PC-3 (cell line): ENCODE results near the gene WFDC9. TPM values are rescaled to one million over a fixed set of nuclear protein-coding genes. Genes with fewer than 3 reads are reported as not detected.
A peak's percentile ranks its signal among the peaks of the same experiment; 100 is the strongest.

ENCODE experiments used
- ATAC-seq: fragments of 200-7000 bp; cut with Tn5 transposase; 2 replicates; pipeline ENCODE4 v1.9.1; 2020; ENCODE audit warnings: mild to moderate bottlenecking, moderate library complexity
- BruUV-seq: library from RNA; stranded (reverse); fragments of 400-500 nt; replicated peaks from 2 replicates; lab custom pipeline; 2021; lab: Mats Ljungman, UMichigan
- CTCF ChIA-PET: fragments of 300-600 bp; sonication (Branson Sonifier 250); formaldehyde crosslinking; loops from one replicate; lab custom pipeline; 2022; ENCODE audit warnings: antibody characterized with exemption; lab: Charles Lee
- POLR2A ChIA-PET: fragments of 300-600 bp; sonication (Branson Sonifier 250); formaldehyde crosslinking; loops from one replicate; lab custom pipeline; 2022; ENCODE audit warnings: antibody characterized with exemption; ENCODE audit not compliant: unreplicated experiment; lab: Charles Lee
- DNase-seq: peaks from one replicate; pipeline ENCODE4 v3.0.0-alpha.2; 2015
- H2AFZ ChIP-seq: fragments of 300-600 bp; sonication (generic); 2 replicates; pipeline ENCODE4 v1.6.0; 2016; ENCODE audit warnings: antibody characterized with exemption, low read length
- H3F3A ChIP-seq: fragments of 300-600 bp; sonication (generic); one replicate; pipeline ENCODE4 v1.6.0; 2017; ENCODE audit warnings: antibody characterized with exemption, low read length, control low read depth, mild to moderate bottlenecking; ENCODE audit not compliant: unreplicated experiment
- H3K27ac ChIP-seq: fragments of 300-600 bp; sonication (generic); 2 replicates; pipeline ENCODE4 v1.5.1; 2016; ENCODE audit warnings: mild to moderate bottlenecking, low read length
- H3K27me3 ChIP-seq: fragments of 300-600 bp; sonication (generic); 2 replicates; pipeline ENCODE4 v1.6.1; 2016; ENCODE audit warnings: low read length, mixed read lengths
- H3K36me3 ChIP-seq: fragments of 300-600 bp; sonication (generic); 2 replicates; pipeline ENCODE4 v1.6.1; 2016; ENCODE audit warnings: low read depth, mixed run types, low read length, mixed read lengths
- H3K4me1 ChIP-seq: fragments of 300-600 bp; sonication (generic); 2 replicates; pipeline ENCODE4 v1.5.1; 2016; ENCODE audit warnings: low read length; ENCODE audit not compliant: insufficient read depth
- H3K4me2 ChIP-seq: fragments of 300-600 bp; sonication (generic); 2 replicates; pipeline ENCODE4 v1.6.0; 2016; ENCODE audit warnings: low read length
- H3K4me3 ChIP-seq: fragments of 300-600 bp; sonication (generic); 2 replicates; pipeline ENCODE4 v1.5.1; 2016; ENCODE audit warnings: mild to moderate bottlenecking, low read length, mixed read lengths
- H3K79me2 ChIP-seq: fragments of 300-600 bp; sonication (generic); 2 replicates; pipeline ENCODE4 v1.6.1; 2017; ENCODE audit warnings: low read length, mixed read lengths
- H3K9ac ChIP-seq: fragments of 300-600 bp; sonication (generic); 2 replicates; pipeline ENCODE4 v1.6.0; 2016; ENCODE audit warnings: mild to moderate bottlenecking, low read length
- H3K9me2 ChIP-seq: fragments of 300-600 bp; sonication (generic); replicated peaks from 2 replicates; pipeline ENCODE4 v1.6.1; 2016; ENCODE audit warnings: mixed run types, low read length, mixed read lengths
- H3K9me3 ChIP-seq: fragments of 300-600 bp; sonication (generic); 2 replicates; pipeline ENCODE4 v1.6.1; 2016; ENCODE audit warnings: low read length, mixed read lengths
- H4K20me1 ChIP-seq: fragments of 300-600 bp; sonication (generic); 2 replicates; pipeline ENCODE4 v1.6.1; 2016; ENCODE audit warnings: low read length, mixed read lengths
- EZH2 ChIP-seq: fragments of 300-600 bp; sonication (generic); IDR thresholded peaks from one replicate; pipeline ENCODE4 v1.6.1; 2017; ENCODE audit warnings: antibody characterized with exemption, mild to moderate bottlenecking, low read length; ENCODE audit not compliant: unreplicated experiment
- EZH2phosphoT487 ChIP-seq: fragments of 300-600 bp; sonication (generic); IDR thresholded peaks from 2 replicates; pipeline ENCODE4 v1.6.1; 2018; ENCODE audit warnings: mild to moderate bottlenecking, antibody characterized with exemption, low read length, borderline replicate concordance
- intact Hi-C: fragments of 100-400 bp; cut with micrococcal nuclease; formaldehyde crosslinking; loops from 2 replicates; pipeline ENCODE4 v1.9.0; 2023
- total RNA-seq: library from RNA; depleted of rRNA; stranded (reverse); fragments of >200 nt; gene quantifications from 2 replicates; pipeline ENCODE4 v1.2.3, GENCODE V29; 2014
- TF ChIP-seq, protein P1 (sequence below): fragments of 300-600 bp; sonication (generic); conservative IDR thresholded peaks from 2 replicates; pipeline ENCODE4 v1.5.1; 2017; ENCODE audit warnings: antibody characterized with exemption, low read depth, mild to moderate bottlenecking, low read length

The WFDC9 gene
- total RNA-seq, 1 experiment from 2014 or later = not detected

DNA sequence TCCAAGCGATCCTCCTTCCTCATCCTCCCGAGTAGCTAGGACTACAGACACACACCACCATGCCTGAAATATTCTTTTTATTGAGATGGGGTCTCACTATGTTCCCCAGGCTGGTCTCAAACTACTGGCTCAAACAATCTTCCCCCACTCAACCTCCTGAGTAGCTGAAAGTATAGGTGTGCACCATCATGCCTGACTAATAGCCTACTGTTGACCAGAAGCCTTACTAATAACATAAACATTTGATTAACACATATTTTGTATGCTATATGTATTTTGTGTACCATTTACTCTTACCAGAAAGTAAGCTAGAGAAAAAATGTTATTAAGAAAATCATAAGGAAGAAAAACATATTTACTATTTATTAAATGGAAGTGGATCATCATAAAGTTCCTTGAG, 13.5 kb downstream of the WFDC9 start:
- Histone ChIP-seq H3K9me3 (no peaks in the 10 kb centered on the region), H3K27me3 (no peaks in the 10 kb centered on the region), H3K4me2 (no peak overlapping the region), H3K9ac (no peak overlapping the region), H3K9me2 (no peaks in the 10 kb centered on the region), H3K4me3 (no peak overlapping the region), H3F3A (no peaks in the 10 kb centered on the region), H3K36me3 (no peaks in the 10 kb centered on the region), H3K79me2 (no peaks in the 10 kb centered on the region), H2AFZ (no peak overlapping the region), H3K4me1 (peaks cover 11% of the 10 kb centered on the region), H3K27ac (no peak overlapping the region), H4K20me1 (no peaks in the 10 kb centered on the region)
- POLR2A ChIA-PET = interaction anchor here (0.7 kb wide), 1 partner anchor 162 kb away, joined by 4 read pairs; no protein-coding TSS in a partner anchor
- CTCF ChIA-PET = interaction anchor here (0.7 kb wide), 1 partner anchor 12 kb away, joined by 3 read pairs; the partner anchor contains the start of gene WFDC10A
- intact Hi-C loops = no loop called here
- TF ChIP-seq, protein P1, sequence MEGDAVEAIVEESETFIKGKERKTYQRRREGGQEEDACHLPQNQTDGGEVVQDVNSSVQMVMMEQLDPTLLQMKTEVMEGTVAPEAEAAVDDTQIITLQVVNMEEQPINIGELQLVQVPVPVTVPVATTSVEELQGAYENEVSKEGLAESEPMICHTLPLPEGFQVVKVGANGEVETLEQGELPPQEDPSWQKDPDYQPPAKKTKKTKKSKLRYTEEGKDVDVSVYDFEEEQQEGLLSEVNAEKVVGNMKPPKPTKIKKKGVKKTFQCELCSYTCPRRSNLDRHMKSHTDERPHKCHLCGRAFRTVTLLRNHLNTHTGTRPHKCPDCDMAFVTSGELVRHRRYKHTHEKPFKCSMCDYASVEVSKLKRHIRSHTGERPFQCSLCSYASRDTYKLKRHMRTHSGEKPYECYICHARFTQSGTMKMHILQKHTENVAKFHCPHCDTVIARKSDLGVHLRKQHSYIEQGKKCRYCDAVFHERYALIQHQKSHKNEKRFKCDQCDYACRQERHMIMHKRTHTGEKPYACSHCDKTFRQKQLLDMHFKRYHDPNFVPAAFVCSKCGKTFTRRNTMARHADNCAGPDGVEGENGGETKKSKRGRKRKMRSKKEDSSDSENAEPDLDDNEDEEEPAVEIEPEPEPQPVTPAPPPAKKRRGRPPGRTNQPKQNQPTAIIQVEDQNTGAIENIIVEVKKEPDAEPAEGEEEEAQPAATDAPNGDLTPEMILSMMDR = no peak
- no peak for TF ChIP-seq EZH2
- no peak for TF ChIP-seq EZH2phosphoT487
- DNase-seq = peak; percentile 59
- BruUV-seq = no TSS peak
- ATAC-seq = peak; percentile 64

DNA sequence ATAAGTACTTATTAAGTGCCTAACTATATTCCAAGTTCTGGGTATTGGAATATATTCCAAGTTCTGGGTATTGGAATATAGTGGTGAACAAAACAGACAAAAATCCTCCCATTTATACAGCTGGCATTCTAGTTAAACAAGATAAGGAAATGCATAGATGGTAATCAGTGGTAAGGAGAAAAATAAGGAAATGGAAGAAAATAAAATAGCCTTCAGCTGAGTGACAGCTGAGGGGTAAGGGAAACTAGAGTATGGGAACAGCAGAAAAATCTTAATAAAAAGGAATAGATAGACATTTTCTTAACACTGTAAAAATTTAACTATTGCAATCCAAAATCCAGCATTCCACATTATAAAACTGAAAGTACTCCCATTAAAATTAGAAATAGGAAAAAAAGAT, 18.8 kb downstream of the WFDC9 start:
- no peak for ATAC-seq
- BruUV-seq = no TSS peak
- CTCF ChIA-PET = no interaction called here

DNA sequence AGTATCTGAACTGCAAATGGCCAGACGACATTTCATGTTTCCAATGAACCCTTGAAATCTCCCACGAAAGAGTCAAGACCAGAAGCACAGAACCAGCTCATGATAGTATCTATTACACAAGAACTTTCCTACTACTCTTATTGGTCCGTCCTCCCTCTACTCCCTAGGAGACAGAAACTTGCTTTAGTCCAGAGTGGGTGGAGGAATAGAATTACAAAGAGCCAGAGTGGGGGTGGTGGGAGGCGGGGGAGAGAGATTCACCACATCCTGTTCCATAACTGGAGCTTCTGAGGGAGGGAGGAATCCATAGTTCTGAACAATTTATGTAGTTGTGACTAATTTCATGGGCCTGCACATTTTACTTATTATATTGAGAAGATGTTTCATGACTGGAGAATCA, 20.0 kb downstream of the WFDC9 start:
- TF ChIP-seq EZH2phosphoT487 (no peak), EZH2 (no peak)
- TF ChIP-seq, protein P1 = no peak
- H2AFZ ChIP-seq = peak overlapping the region; percentile 29; the same call in 1 of the 2 replicates
- BruUV-seq = no TSS peak
- DNase-seq (peak; percentile 85), ATAC-seq (peak; percentile 74)
- peaks cover 5% of the 10 kb centered on the region for H3F3A ChIP-seq
- ChIA-PET POLR2A (no interaction called here), CTCF (no interaction called here)
- H3K27ac ChIP-seq = peak overlapping the region; percentile 59
- intact Hi-C loops = no loop called here
- H3K9ac ChIP-seq = no peak overlapping the region
- H3K4me1 ChIP-seq = peaks cover 23% of the 10 kb centered on the region
- no peaks in the 10 kb centered on the region for H3K79me2 ChIP-seq
- no peak overlapping the region; the same call in 1 of the 2 replicates for H3K4me3 ChIP-seq
- no peaks in the 10 kb centered on the region for H3K9me3 ChIP-seq
- peak overlapping the region; percentile 58 for H3K4me2 ChIP-seq
- no peaks in the 10 kb centered on the region for H3K27me3 ChIP-seq
- no peaks in the 10 kb centered on the region for H3K36me3 ChIP-seq
- no peaks in the 10 kb centered on the region for H3K9me2 ChIP-seq
- H4K20me1 ChIP-seq = no peaks in the 10 kb centered on the region

More for the DNA sequence above, 18.8 kb downstream of the WFDC9 start:
- Histone ChIP-seq H3K4me2 (no peak overlapping the region), H2AFZ (no peak overlapping the region), H3K4me3 (no peak overlapping the region), H3K27ac (no peak overlapping the region), H3K9ac (no peak overlapping the region), H3K36me3 (no peaks in the 10 kb centered on the region), H3F3A (peaks cover 5% of the 10 kb centered on the region), H3K9me2 (no peaks in the 10 kb centered on the region), H3K79me2 (no peaks in the 10 kb centered on the region), H3K4me1 (peaks cover 18% of the 10 kb centered on the region), H3K27me3 (no peaks in the 10 kb centered on the region), H3K9me3 (no peaks in the 10 kb centered on the region), H4K20me1 (no peaks in the 10 kb centered on the region)
- intact Hi-C loops = no loop called here
- TF ChIP-seq EZH2 (no peak), EZH2phosphoT487 (no peak)
- TF ChIP-seq, protein P1 = no peak
- POLR2A ChIA-PET = no interaction called here
- DNase-seq = no peak
